ES-I3 (cell line): ENCODE measurements around the gene COG7.

ENCODE experiments used
- H3K36me3 ChIP-seq: 2 replicates; pipeline ENCODE4 v1.6.1; 2013; ENCODE audit warnings: mild to moderate bottlenecking, low read length, control low read depth, moderate library complexity; ENCODE audit not compliant: insufficient read depth
- H3K4me1 ChIP-seq: 2 replicates; pipeline ENCODE4 v1.6.1; 2013; ENCODE audit warnings: mild to moderate bottlenecking, control low read depth, low read length; ENCODE audit not compliant: insufficient read depth
- H3K9ac ChIP-seq: 2 replicates; pipeline ENCODE4 v1.6.1; 2013; ENCODE audit warnings: low read depth, mild to moderate bottlenecking, low read length, moderate library complexity
- H3K9me3 ChIP-seq: 2 replicates; pipeline ENCODE4 v1.6.1; 2013; ENCODE audit warnings: mild to moderate bottlenecking, low read length, moderate library complexity; ENCODE audit not compliant: control insufficient read depth, insufficient read depth

COG7 gene

GRCh38 chr16:23357761-23358290 is 95.2 kb downstream of the COG7 start:
- Histone ChIP-seq H3K4me1 (no peaks in the 10 kb centered on the region), H3K36me3 (no peaks in the 10 kb centered on the region), H3K9me3 (no peaks in the 10 kb centered on the region), H3K9ac (no peak overlapping the region)

- Histone ChIP-seq H3K36me3 (no peaks in the 10 kb centered on the region), H3K4me1 (no peaks in the 10 kb centered on the region), H3K9ac (no peak overlapping the region), H3K9me3 (no peaks in the 10 kb centered on the region)
Observed at GRCh38 chr16:23356941-23357340, 96.0 kb downstream of the COG7 start.

GRCh38 chr16:23355106-23355670 is 97.8 kb downstream of the COG7 start:
- no peaks in the 10 kb centered on the region for H3K36me3 ChIP-seq
- no peaks in the 10 kb centered on the region for H3K4me1 ChIP-seq
- no peaks in the 10 kb centered on the region for H3K9me3 ChIP-seq
- H3K9ac ChIP-seq, result no peak overlapping the region

- no peaks in the 10 kb centered on the region for H3K36me3 ChIP-seq
- H3K4me1 ChIP-seq, result no peaks in the 10 kb centered on the region
- no peaks in the 10 kb centered on the region for H3K9me3 ChIP-seq
- no peak overlapping the region for H3K9ac ChIP-seq
Observed at GRCh38 chr16:23354246-23354645, 98.7 kb downstream of the COG7 start.

GRCh38 chr16:23353440-23353839 is 99.5 kb downstream of the COG7 start:
- H3K9me3 ChIP-seq, result no peaks in the 10 kb centered on the region
- no peaks in the 10 kb centered on the region for H3K4me1 ChIP-seq
- no peak overlapping the region for H3K9ac ChIP-seq
- H3K36me3 ChIP-seq, result no peaks in the 10 kb centered on the region

GRCh38 chr16:23351360-23351759 is 101.6 kb downstream of the COG7 start:
- no peak overlapping the region for H3K9ac ChIP-seq
- H3K4me1 ChIP-seq, result no peaks in the 10 kb centered on the region
- H3K36me3 ChIP-seq, result no peaks in the 10 kb centered on the region
- H3K9me3 ChIP-seq, result no peaks in the 10 kb centered on the region

- Histone ChIP-seq H3K4me1 (peaks cover 5% of the 10 kb centered on the region), H3K9me3 (no peaks in the 10 kb centered on the region), H3K9ac (no peak overlapping the region), H3K36me3 (no peaks in the 10 kb centered on the region)
Observed at GRCh38 chr16:23348579-23349469, 104.2 kb downstream of the COG7 start.

- Histone ChIP-seq H3K9me3 (no peaks in the 10 kb centered on the region), H3K36me3 (no peaks in the 10 kb centered on the region), H3K9ac (no peak overlapping the region), H3K4me1 (peaks cover 9% of the 10 kb centered on the region)
Observed at GRCh38 chr16:23345237-23345636, 107.8 kb downstream of the COG7 start.

GRCh38 chr16:23343643-23344612 is 109.1 kb downstream of the COG7 start:
- peaks cover 9% of the 10 kb centered on the region for H3K4me1 ChIP-seq
- H3K36me3 ChIP-seq, result no peaks in the 10 kb centered on the region
- H3K9ac ChIP-seq, result no peak overlapping the region
- no peaks in the 10 kb centered on the region for H3K9me3 ChIP-seq

GRCh38 chr16:23342083-23342640 is 110.8 kb downstream of the COG7 start:
- H3K9ac ChIP-seq, result no peak overlapping the region
- no peaks in the 10 kb centered on the region for H3K36me3 ChIP-seq
- no peaks in the 10 kb centered on the region; the same call in 1 of the 2 replicates for H3K9me3 ChIP-seq
- peaks cover 9% of the 10 kb centered on the region for H3K4me1 ChIP-seq

GRCh38 chr16:23339787-23340186 is 113.2 kb downstream of the COG7 start:
- H3K9ac ChIP-seq, result no peak overlapping the region
- H3K36me3 ChIP-seq, result no peaks in the 10 kb centered on the region
- no peaks in the 10 kb centered on the region; the same call in 1 of the 2 replicates for H3K9me3 ChIP-seq
- peaks cover 9% of the 10 kb centered on the region for H3K4me1 ChIP-seq
